HG03558 (cell line): ENCODE data around the gene COL26A1.

Source experiments
- ATAC-seq: cut with Tn5 transposase; IDR thresholded peaks from one replicate; pipeline ENCODE4 v1.9.1; 2021; ENCODE audit warnings: moderate number of reproducible peaks; ENCODE audit not compliant: unreplicated experiment; ENCODE audit errors: extremely low read depth

COL26A1 gene

GRCh38 chr7:101368422-101369165 is 5.9 kb downstream of the COL26A1 start:
- no peak for ATAC-seq

- ATAC-seq: no peak
Observed at GRCh38 chr7:101370836-101371235, 8.2 kb downstream of the COL26A1 start.

- ATAC-seq: no peak
Observed at GRCh38 chr7:101373812-101374614, 11.3 kb downstream of the COL26A1 start.

- no peak for ATAC-seq
Observed at GRCh38 chr7:101374990-101375389, 12.3 kb downstream of the COL26A1 start.

DNA sequence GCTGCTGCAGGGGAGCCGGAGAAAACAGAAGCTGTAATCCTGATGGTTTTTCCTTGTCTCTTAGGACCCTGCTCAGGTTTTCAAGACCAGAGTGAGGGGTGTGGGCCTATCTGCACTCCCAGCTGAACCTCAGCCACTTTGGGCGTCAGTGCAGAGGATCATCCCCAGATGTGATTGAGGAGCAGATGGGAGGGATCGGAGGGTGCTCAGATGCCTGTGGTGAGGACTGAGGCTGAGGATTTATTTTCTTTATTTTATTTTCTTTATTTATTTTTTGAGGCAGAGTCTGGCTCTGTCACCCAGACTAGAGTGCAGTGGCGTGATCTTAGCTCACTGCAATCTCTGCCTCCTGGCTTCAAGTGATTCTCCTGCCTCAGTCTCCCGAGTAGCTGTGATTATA is 13.9 kb downstream of the COL26A1 start:
- ATAC-seq: no peak

DNA sequence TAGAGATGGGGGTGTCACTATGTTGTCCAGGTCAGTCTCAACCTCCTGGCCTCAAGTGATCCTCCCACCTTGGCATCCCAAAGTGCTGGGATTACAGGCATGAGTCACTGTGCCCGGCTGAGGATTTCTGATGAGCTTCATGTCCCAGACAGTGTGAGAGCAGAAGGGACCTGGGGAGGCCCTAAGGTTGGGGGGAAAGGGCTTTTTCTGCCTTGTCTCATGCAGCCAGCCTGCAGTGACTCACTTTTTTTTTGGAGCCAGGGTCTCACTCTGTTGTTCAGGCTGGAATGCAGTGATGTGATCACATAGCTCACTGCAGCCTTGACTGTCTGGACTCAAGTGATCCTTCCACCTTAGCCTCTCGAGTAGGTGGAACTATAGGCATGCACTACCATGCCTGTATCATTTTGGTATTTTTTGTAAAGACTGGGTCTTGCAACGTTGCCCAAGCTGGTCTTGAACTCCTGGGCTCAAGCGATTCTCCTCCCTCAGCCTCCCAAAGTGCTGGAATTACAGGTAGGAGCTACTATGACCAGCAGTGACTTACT is 14.6 kb downstream of the COL26A1 start:
- ATAC-seq: no peak

GRCh38 chr7:101378751-101379174 is 16.1 kb downstream of the COL26A1 start:
- no peak for ATAC-seq

- ATAC-seq: no peak
Observed at GRCh38 chr7:101379302-101379701, 16.6 kb downstream of the COL26A1 start.

GRCh38 chr7:101381549-101382111 is 19.0 kb downstream of the COL26A1 start:
- no peak for ATAC-seq

- ATAC-seq: no peak
Observed at GRCh38 chr7:101382937-101383336, 20.3 kb downstream of the COL26A1 start.

DNA sequence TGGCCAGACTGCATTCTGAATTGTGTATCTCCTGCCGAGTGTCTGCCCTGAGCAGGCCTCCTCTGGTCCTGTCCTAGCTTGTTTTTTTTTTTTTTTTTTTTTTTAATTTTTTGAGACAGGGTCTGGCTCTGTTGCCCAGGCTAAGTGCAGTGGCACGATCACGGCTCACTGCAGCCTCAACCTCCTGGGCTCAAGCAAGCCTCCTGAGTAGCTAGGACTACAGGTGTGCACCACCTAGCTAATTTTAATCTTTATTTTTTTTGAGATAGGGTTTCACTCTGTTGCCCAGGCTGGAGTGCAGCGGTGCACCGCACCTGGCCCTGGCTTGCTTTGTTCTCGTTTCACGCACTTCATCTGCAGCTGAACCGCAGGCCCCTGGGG is 23.5 kb downstream of the COL26A1 start:
- no peak for ATAC-seq

DNA sequence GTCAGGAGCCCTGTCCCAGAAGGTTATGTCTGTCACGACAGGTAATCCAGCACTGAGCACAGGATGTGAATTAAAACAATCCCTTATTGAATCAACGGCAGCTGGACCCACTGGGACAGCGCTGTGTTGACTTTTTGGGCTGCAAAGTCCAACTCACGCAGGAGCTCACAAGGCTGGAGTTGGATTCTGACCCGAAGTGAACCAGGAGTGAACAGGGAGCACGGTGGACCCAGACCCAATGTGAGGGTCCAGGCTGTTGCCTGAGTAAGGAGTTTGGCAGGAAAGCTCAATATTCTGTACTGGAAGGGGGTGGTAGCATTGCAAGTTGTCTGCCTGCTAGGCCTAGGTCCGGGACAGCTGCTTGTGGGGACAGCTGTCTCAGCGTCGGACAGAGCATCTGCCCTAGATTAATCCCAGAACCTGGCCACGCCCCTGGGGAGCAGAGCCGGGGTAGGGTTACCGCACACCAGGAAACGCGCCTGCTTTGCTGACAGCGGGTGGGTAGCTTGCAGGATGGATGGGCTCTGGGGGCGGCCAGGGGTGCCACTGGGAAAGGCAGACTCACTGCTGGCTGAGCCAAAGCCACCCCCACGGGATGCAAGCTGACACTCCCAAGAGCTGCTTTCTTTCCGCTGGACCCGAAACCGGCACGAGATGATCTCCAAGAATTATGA is 24.0 kb downstream of the COL26A1 start:
- ATAC-seq: no peak

GRCh38 chr7:101390901-101391301 is 28.2 kb downstream of the COL26A1 start:
- peak; percentile 88 for ATAC-seq

DNA sequence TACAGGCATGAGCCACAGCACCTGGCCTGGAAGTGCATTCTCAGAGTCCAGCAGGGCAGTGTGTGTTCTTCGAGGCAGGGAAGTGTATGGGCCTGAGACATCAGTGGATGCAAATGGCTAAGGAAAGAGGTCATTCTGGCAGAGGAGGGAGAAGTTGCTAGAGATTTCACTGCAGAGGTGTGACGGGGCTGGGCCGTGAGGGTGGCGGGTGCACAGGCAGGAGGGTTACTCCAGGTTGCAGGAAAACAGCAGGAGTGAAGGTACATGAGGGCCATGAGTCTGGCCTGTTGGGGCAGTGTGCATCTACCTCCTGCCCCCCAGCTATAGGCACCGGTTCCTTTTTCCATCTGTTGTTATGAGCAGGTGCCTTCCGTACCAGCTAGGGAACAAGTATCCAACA is 29.3 kb downstream of the COL26A1 start:
- ATAC-seq: no peak

- ATAC-seq: no peak
Observed at GRCh38 chr7:101393865-101394264, 31.2 kb downstream of the COL26A1 start.

DNA sequence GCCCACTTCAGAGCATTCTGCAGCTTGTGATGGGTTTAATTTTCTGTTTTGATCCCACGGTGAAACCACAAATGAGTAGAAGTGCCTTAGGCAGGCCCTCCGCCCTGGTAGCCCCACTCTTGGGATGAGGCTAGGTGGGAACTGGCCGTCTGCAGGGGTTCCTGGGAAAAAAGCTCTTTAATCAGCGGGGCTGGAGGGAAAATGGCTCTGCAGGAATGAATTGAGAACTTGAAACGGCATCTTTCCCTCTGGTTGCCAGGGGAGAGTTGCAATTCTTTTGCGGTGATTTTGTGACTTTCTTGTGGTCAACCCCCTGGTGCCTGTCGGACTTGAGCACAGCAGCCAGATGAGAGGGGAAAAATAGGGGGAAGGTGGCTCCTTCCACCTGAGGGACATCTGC is 32.7 kb downstream of the COL26A1 start:
- no peak for ATAC-seq

DNA sequence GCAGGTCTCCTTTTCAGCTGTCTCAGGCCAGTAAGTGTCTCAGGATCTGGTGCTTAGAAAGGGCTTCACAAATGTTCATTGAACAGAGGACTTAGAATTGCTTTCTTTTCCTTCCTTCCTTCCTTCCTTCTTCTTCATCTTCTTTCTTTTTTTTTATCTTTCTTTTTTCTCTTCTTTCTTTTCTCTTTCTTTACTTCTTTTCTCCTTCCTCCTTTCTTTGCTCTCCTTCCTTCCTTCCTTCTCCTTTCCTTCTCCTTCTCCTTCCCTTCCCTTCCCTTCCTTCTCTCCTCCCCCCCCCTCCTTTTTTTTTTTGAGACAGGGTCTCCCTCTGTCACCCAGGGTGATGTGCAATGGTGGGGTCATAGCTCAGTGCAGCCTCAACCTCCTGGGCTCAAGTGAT is 34.6 kb downstream of the COL26A1 start:
- ATAC-seq: no peak

- no peak for ATAC-seq
Observed at GRCh38 chr7:101397770-101398324, 35.2 kb downstream of the COL26A1 start.

DNA sequence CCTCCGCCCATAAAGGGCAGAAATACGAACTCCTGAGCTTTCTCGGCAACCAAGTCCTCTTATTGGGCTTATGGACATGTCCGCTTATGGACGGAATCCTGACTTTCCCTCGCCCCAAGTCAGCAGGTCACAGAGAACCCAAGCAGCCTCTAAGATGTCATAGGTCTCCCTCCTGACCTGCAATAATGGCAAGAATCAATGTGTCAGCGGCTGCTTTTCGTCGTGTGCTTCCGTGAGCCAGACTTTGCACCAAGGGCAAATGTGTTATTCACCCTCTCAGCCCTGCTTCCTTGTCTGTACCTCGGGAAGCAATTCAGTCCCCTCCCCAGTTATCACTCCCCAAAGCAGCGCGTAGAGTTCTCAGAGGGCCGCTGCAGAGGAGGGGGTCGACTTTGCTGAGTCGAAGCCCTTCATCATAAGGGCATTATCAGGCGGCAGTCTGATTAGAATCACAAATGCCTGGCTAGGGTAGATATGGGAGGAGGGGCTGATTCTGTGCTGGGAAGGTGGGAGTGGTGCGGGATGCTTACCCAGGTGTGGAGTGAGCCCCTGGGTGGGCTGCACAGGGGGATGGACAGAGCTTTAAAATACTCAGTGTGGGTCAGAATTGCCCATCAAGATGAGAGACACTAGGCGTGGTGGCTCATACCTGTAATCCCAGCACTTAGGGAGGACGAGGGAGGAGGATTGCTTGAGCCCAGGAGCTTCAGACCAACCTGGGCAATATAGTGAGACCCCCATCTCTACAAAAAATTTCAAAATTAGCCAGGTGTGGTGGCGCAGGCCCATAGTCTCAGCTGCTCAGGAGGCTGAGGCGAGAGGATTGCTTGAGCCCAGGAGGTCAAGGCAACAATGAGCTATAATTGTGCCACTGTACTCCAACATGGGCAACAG is 36.0 kb downstream of the COL26A1 start:
- no peak for ATAC-seq
